ENCODE data around the gene IL17RA.
A peak's percentile ranks its signal among the peaks of the same experiment; 100 is the strongest.

Gene IL17RA

DNA sequence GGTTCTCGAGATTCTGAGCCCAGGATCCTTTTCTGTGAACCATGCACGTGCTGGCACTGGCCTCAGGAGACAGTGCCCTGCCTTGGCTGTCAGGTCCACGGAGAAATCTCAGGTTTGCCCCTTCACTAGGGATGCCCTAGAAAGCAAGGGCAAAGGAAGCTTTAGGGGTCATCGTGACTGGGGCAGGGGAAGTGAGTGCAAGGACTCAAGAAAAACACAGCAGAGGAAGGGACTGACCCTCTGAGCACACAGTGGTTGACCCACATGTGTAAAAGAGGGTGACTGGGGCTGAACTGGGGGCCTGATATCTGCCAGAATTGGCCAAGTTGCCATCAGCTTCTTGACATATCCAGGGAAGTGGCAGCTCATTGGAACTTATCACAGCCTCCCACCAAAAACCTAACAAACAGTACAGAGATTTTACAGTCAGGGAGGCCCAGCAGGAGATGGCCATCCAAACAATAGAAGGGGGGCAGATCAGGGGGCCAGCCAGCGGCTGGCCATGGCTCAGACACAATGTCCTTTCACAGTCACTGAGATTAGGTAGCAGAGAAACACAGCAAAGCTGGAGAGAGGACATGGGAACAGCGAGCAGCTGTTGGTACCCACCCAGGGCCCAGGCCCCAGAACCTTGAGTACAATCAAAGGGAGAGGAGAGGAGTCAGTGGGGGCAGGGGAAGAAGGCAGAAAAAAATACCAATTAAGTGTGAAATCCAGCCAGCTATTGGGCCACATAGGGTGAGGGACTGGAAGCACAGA is 32.0 kb downstream of the IL17RA start:
- TF ChIP-seq, protein P1, sequence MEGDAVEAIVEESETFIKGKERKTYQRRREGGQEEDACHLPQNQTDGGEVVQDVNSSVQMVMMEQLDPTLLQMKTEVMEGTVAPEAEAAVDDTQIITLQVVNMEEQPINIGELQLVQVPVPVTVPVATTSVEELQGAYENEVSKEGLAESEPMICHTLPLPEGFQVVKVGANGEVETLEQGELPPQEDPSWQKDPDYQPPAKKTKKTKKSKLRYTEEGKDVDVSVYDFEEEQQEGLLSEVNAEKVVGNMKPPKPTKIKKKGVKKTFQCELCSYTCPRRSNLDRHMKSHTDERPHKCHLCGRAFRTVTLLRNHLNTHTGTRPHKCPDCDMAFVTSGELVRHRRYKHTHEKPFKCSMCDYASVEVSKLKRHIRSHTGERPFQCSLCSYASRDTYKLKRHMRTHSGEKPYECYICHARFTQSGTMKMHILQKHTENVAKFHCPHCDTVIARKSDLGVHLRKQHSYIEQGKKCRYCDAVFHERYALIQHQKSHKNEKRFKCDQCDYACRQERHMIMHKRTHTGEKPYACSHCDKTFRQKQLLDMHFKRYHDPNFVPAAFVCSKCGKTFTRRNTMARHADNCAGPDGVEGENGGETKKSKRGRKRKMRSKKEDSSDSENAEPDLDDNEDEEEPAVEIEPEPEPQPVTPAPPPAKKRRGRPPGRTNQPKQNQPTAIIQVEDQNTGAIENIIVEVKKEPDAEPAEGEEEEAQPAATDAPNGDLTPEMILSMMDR (conservative IDR thresholded peaks at IDR 0.05; ENCODE audit: low read depth, low read length), result no peak
- no peak overlapping the region for H3K4me3 ChIP-seq (ENCODE audit: low read length)
- DNase-seq (ENCODE audit: low read depth), result no peak

DNA sequence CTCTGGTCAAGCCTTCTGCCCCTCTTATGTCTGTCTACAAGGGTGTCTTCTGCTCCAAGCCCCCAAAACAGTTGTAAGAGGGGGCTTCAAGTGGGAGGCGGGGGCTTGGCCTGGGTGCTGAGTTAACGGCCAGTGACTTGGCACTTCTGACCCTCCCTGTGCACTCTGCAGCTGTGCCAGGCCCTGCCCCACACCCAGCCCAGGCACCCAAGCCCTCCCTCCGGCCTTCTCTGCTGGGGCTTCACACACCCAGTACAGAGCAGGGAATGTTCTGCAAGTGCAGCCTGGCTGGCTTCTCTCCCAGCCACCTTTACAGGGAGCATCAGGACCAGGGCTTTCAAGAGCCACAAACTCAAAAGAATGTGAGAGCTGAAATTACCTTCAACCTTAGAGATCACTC is 32.6 kb downstream of the IL17RA start:
- TF ChIP-seq, protein P1 (conservative IDR thresholded peaks at IDR 0.05; ENCODE audit: low read depth, low read length), result no peak
- DNase-seq (ENCODE audit: low read depth), result no peak
- H3K4me3 ChIP-seq (ENCODE audit: low read length), result no peak overlapping the region

DNA sequence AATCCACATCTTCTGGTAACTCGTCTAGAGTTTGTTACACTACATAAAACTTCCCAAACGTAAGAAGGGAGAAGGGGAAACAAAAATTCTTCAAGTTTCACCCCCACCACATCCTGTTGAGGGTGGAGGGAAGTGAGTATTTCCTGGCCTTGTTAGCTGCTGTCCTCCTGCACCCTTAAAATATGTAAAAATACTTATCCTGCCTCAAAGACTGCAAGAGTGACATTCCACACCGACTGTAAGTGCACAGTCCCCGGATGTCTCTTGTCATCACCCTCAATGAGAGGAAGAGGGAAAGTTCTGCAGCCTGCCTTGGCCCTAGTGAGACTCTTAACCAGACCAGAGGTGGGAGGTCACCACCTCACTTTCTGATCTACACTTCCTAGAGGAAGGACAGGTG is 33.1 kb downstream of the IL17RA start:
- no peak for DNase-seq (ENCODE audit: low read depth)
- H3K4me3 ChIP-seq (ENCODE audit: low read length), result no peak overlapping the region
- TF ChIP-seq, protein P1 (conservative IDR thresholded peaks at IDR 0.05; ENCODE audit: low read depth, low read length), result no peak

DNA sequence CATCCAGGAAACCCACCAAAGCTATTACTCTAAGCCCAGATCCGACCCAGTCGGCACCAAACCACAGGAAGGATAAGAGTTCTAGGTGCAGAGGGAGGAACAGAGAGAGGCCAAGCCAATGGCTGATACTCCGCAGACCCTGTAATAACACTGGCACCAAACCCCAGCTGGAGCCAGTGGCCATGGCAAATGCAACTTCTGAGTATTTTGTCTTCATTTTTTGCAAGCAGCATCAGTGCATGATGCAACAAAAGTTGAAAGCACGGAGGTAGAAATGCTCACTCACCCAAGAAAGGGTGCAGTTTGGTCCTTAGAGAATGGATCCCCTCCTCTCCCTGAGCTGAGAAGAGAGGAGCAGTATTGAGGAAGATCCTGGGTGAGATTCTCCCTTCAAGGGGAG is 33.5 kb downstream of the IL17RA start:
- TF ChIP-seq, protein P1 (conservative IDR thresholded peaks at IDR 0.05; ENCODE audit: low read depth, low read length), result no peak
- no peak for DNase-seq (ENCODE audit: low read depth)
- no peak overlapping the region for H3K4me3 ChIP-seq (ENCODE audit: low read length)

DNA sequence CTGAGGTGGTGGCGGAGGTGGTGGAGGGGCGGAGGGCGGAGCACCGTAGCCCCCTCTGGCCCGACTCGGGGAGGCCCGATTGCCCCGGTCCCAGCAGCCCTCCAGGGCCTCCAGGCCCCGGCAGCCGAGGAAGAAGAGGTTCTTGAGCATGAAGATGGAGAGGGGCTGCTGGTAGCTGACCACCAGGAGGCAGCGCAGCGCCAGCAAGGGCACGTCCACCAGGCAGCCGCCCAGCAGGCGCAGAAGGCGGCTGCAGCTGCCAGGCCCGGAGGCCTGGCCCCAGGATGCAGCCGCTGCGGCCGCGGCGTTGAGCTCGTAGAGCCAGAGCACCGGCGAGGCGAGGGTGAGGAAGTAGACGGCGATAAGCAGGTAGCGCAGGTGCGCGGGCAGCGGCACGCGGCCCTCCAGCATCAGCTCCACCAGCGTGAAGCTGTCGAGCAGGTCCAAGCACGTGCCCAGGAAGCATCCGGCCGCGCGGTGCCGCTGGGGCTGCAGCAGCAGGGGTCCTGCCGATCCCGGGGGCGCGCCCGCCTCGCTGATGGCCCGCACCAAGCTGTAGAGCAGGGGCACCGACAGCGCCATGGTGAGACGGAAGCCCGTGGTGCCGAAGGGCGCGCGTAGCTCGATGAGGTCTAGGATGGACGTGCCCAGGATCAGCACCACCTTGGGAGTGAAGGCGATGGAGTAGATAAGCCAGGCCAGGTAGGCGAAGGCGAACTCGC is 34.8 kb downstream of the IL17RA start:
- TF ChIP-seq, protein P1 (conservative IDR thresholded peaks at IDR 0.05; ENCODE audit: low read depth, low read length), result peak; percentile 46
- no peak overlapping the region for H3K4me3 ChIP-seq (ENCODE audit: low read length)
- DNase-seq (ENCODE audit: low read depth), result no peak

DNA sequence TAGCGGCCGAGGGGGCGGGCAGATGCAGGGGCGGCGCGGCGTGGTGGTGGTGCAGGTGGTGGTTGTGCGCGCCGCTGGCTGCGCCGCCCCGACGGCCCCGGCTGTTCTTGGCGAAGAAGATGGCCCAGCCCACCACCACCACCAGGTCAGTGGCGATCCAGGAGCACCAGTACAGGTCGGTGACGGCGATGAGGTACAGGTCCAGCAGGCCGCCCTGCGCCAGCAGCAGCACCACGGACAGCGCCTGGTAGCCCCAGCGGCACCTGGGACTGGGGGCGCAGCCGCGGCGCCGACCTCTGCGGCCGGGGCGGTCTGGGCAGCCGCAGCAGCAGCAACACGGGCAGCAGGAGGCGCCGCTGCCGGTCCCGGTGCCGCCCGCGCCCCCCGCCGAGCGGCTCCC is 35.5 kb downstream of the IL17RA start:
- peak; percentile 10 for DNase-seq (ENCODE audit: low read depth)
- H3K4me3 ChIP-seq (ENCODE audit: low read length), result no peak overlapping the region
- TF ChIP-seq, protein P1 (conservative IDR thresholded peaks at IDR 0.05; ENCODE audit: low read depth, low read length), result no peak

Measured in retinal pigment epithelial cell (primary cell).